LNCaP clone FGC (cell line): Measurements from ENCODE around the gene EVA1A.
"Not testable (repeated sequence)": the region's sequence is repeated elsewhere in the genome, so short reads cannot be mapped to it uniquely, and the experiment has no call there.

Experiments used
- DNase-seq: peaks from one replicate; pipeline ENCODE4 v3.0.0-alpha.2; 2011; ENCODE audit warnings: low read depth
- H3K4me3 ChIP-seq: 2 replicates; pipeline ENCODE4 v1.5.1; 2011; ENCODE audit warnings: mild to moderate bottlenecking, low read depth, low read length, control low read depth
- CTCF ChIP-seq: IDR thresholded peaks from 2 replicates; pipeline ENCODE4 v1.5.1; 2012; ENCODE audit warnings: mild to moderate bottlenecking; ENCODE audit not compliant: control insufficient read depth, insufficient read depth; ENCODE audit errors: extremely low read depth

EVA1A gene

GRCh38 chr2:75488157-75488556, 72.6 kb downstream of the EVA1A start:
- TF ChIP-seq CTCF = no peak
- no peak for DNase-seq
- no peak overlapping the region for H3K4me3 ChIP-seq

GRCh38 chr2:75486735-75487134, 74.0 kb downstream of the EVA1A start:
- not testable (repeated sequence) for H3K4me3 ChIP-seq, DNase-seq

- no peak for DNase-seq
- H3K4me3 ChIP-seq = no peak overlapping the region
- no peak for TF ChIP-seq CTCF
Observed at GRCh38 chr2:75484840-75485239, 75.9 kb downstream of the EVA1A start.

- no peak overlapping the region for H3K4me3 ChIP-seq
- no peak for TF ChIP-seq CTCF
- no peak for DNase-seq
Observed at GRCh38 chr2:75483878-75484277, 76.9 kb downstream of the EVA1A start.

- no peak for DNase-seq
- TF ChIP-seq CTCF = no peak
- no peak overlapping the region for H3K4me3 ChIP-seq
Observed at GRCh38 chr2:75482398-75482797, 78.3 kb downstream of the EVA1A start.

GRCh38 chr2:75480971-75481836, 79.5 kb downstream of the EVA1A start:
- peak; percentile 57 for TF ChIP-seq CTCF
- peak; percentile 85 for DNase-seq
- H3K4me3 ChIP-seq = no peak overlapping the region

GRCh38 chr2:75477696-75478095, 83.0 kb downstream of the EVA1A start:
- DNase-seq = not testable (repeated sequence)

GRCh38 chr2:75476761-75477160, 84.0 kb downstream of the EVA1A start:
- no peak overlapping the region for H3K4me3 ChIP-seq
- no peak for TF ChIP-seq CTCF
- no peak for DNase-seq

More at GRCh38 chr2:75477696-75478095, 83.0 kb downstream of the EVA1A start:
- H3K4me3 ChIP-seq = not testable (repeated sequence)
